ENCODE results near the gene RCL1. TPM values are rescaled to one million over a fixed set of nuclear protein-coding genes. Genes with fewer than 3 reads are reported as not detected.
A peak's percentile ranks its signal among the peaks of the same experiment; 100 is the strongest.

RCL1 gene
- total and polyA plus RNA-seq, 2 of the 13 experiments (the other 11 are each of a cell fraction or from before 2014, with no cell fraction given): 22.3 to 31.6 TPM

- no peak for TF ChIP-seq POLR2AphosphoS5 (IDR thresholded peaks at IDR 0.05; ENCODE audit: low read depth, low read length)
- no peak for TF ChIP-seq CEBPG (CRISPR knock-in tag; IDR thresholded peaks at IDR 0.05)
Measured at GRCh38 chr9:4832786-4833579, 40.2 kb downstream of the RCL1 start (continued).

- CTCF ChIA-PET (ENCODE audit: low intra/inter-chr PET ratio, low total read pairs): no interaction called here
- no TSS peak for BruUV-seq (replicated peaks)
- ATAC-seq (no peak), FAIRE-seq (no peak), DNase-seq (ENCODE audit: low spot score) (no peak)
- Histone ChIP-seq H3K4me3 (replicated peaks in 1 of 3; ENCODE audit: insufficient read depth in 1 of 3, low read depth in 2 of 3, low read length in 3 of 3) (no peak overlapping the region), H3K9me3 (ENCODE audit: low read length) (no peaks in the 10 kb centered on the region), H3K79me2 (ENCODE audit: insufficient read depth, low read length) (peaks cover 20% of the 10 kb centered on the region), H3K9ac (ENCODE audit: insufficient read depth, low read depth, low read length) (peak overlapping the region; percentile 18; the same call in 1 of the 2 replicates), H3K36me3 (replicated peaks in 1 of 2; ENCODE audit: control insufficient read depth in 1 of 2, insufficient read depth in 2 of 2, low read length in 2 of 2) (peaks cover 0 to 14% of the 10 kb centered on the region in 2 experiments; a peak in 3 of 5 replicates), H3K27ac (ENCODE audit: extremely low read length, insufficient read depth, low read length) (peak overlapping the region; percentile 61), H3K27me3 (ENCODE audit: control insufficient read depth in 1 of 2, insufficient read depth in 2 of 2, low read length in 2 of 2) (no peaks in the 10 kb centered on the region), H3K4me1 (ENCODE audit: insufficient read depth, low read length) (peaks cover 99% of the 10 kb centered on the region), H2AFZ (ENCODE audit: low read length) (no peak overlapping the region), H4K20me1 (ENCODE audit: insufficient read depth, low read length) (no peaks in the 10 kb centered on the region), H3K4me2 (ENCODE audit: low read depth, low read length) (peak overlapping the region; percentile 29; the same call in 1 of the 2 replicates)
- POLR2A ChIA-PET: interaction anchor here (0.7 to 1.9 kb wide), 5 partner anchors 14 to 156 kb away, joined by 3 to 7 read pairs (median 4); partner anchors contain the start of gene RCL1
- 86% methylated on average over 11 of the region's 11 CpGs for WGBS (ENCODE audit: low lambda C conversion rate)
- no peak for TF ChIP-seq NFKBIZ (CRISPR knock-in tag; IDR thresholded peaks at IDR 0.05)
- TF ChIP-seq RBM22 (optimal IDR thresholded peaks at IDR 0.05; ENCODE audit: low read length): peak; percentile 70
- in situ Hi-C loops (cut with HindIII; ENCODE audit: extremely low pct_ligation_motif_present, low pct_unique_long_range_greater_than_20kb) (no loop called here), intact Hi-C loops (cut with micrococcal nuclease; ENCODE audit: unreplicated experiment) (no loop called here)
Measured at GRCh38 chr9:4833781-4834560, 41.2 kb downstream of the RCL1 start.

DNA sequence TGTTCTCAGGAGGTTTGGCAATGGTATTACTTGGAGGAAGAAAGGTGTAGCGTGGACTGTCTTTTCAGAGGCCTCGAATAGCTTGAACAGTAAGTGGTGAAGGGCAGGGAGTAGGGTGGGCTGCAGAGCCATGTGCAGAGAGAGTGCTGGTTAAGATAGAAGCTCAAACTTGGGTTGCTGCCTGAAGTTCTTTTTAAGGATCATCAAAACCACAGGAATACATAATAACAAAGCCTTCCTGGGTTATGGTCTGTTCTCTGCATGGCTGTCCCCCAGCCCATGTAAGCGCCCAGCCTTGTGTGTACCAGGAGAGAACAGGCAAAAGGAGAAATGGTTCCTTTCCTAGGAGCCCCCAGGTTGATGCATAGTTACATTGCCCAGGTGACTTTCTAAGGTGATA, 43.9 kb downstream of the RCL1 start:
- Histone ChIP-seq H3K9me3 (ENCODE audit: low read length) (no peaks in the 10 kb centered on the region), H3K4me2 (ENCODE audit: low read depth, low read length) (no peak overlapping the region), H3K27me3 (ENCODE audit: control insufficient read depth in 1 of 2, insufficient read depth in 2 of 2, low read length in 2 of 2) (no peaks in the 10 kb centered on the region), H3K79me2 (ENCODE audit: insufficient read depth, low read length) (peaks cover 22% of the 10 kb centered on the region), H3K9ac (ENCODE audit: insufficient read depth, low read depth, low read length) (no peak overlapping the region), H2AFZ (ENCODE audit: low read length) (no peak overlapping the region), H3K4me3 (replicated peaks in 1 of 3; ENCODE audit: insufficient read depth in 1 of 3, low read depth in 2 of 3, low read length in 3 of 3) (no peak overlapping the region), H3K27ac (ENCODE audit: extremely low read length, insufficient read depth, low read length) (peak overlapping the region; percentile 75), H4K20me1 (ENCODE audit: insufficient read depth, low read length) (no peaks in the 10 kb centered on the region), H3K4me1 (ENCODE audit: insufficient read depth, low read length) (peaks cover 100% of the 10 kb centered on the region), H3K36me3 (replicated peaks in 1 of 2; ENCODE audit: control insufficient read depth in 1 of 2, insufficient read depth in 2 of 2, low read length in 2 of 2) (peaks cover 1 to 6% of the 10 kb centered on the region in 2 experiments; a peak in 3 of 5 replicates)
- in situ Hi-C loops (cut with HindIII; ENCODE audit: extremely low pct_ligation_motif_present, low pct_unique_long_range_greater_than_20kb): no loop called here
- ATAC-seq (no peak), DNase-seq (ENCODE audit: low spot score) (no peak), FAIRE-seq (no peak)
- ChIA-PET CTCF (ENCODE audit: low intra/inter-chr PET ratio, low total read pairs) (no interaction called here), POLR2A (interaction anchor here (1.2 to 4.7 kb wide), 2 partner anchors 15 to 96 kb away, joined by 3 to 30 read pairs; partner anchors contain the start of gene AK3)
- no TSS peak for BruUV-seq (replicated peaks)
- intact Hi-C loops (cut with micrococcal nuclease; ENCODE audit: unreplicated experiment): no loop called here
- TF ChIP-seq SMAD3 (CRISPR knock-in tag; IDR thresholded peaks at IDR 0.05): no peak
- no peak for TF ChIP-seq DMTF1 (CRISPR knock-in tag; IDR thresholded peaks at IDR 0.05)
- TF ChIP-seq ZNF577 (CRISPR knock-in tag; IDR thresholded peaks at IDR 0.05; ENCODE audit: borderline replicate concordance, low read depth): no peak
- TF ChIP-seq ZFYVE20 (CRISPR knock-in tag; IDR thresholded peaks at IDR 0.05; ENCODE audit: borderline replicate concordance, low read depth): no peak
- no peak for TF ChIP-seq GTF3A (CRISPR knock-in tag; conservative IDR thresholded peaks at IDR 0.05)
- TF ChIP-seq, protein P1, sequence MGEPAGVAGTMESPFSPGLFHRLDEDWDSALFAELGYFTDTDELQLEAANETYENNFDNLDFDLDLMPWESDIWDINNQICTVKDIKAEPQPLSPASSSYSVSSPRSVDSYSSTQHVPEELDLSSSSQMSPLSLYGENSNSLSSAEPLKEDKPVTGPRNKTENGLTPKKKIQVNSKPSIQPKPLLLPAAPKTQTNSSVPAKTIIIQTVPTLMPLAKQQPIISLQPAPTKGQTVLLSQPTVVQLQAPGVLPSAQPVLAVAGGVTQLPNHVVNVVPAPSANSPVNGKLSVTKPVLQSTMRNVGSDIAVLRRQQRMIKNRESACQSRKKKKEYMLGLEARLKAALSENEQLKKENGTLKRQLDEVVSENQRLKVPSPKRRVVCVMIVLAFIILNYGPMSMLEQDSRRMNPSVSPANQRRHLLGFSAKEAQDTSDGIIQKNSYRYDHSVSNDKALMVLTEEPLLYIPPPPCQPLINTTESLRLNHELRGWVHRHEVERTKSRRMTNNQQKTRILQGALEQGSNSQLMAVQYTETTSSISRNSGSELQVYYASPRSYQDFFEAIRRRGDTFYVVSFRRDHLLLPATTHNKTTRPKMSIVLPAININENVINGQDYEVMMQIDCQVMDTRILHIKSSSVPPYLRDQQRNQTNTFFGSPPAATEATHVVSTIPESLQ (CRISPR knock-in tag; conservative IDR thresholded peaks at IDR 0.05): no peak
- 93% methylated on average over 3 of the region's 3 CpGs for WGBS (ENCODE audit: low lambda C conversion rate)

All from HepG2 (cell line).